HG03103 (cell line): ENCODE results near the gene STAT2.

Source experiments
- ATAC-seq: cut with Tn5 transposase; IDR thresholded peaks from one replicate; pipeline ENCODE4 v1.9.1; 2021; ENCODE audit warnings: low read depth; ENCODE audit not compliant: unreplicated experiment

STAT2 gene

GRCh38 chr12:56298828-56299227 lies 61.1 kb downstream of the STAT2 start:
- ATAC-seq, result no peak

- ATAC-seq, result no peak
These were observed 62.5 kb downstream of the STAT2 start for GRCh38 chr12:56297400-56297799.

GRCh38 chr12:56296295-56296694 lies 63.6 kb downstream of the STAT2 start:
- no peak for ATAC-seq

- ATAC-seq, result no peak
These were observed 66.1 kb downstream of the STAT2 start for GRCh38 chr12:56293795-56294194.
